NCI-H1930 (cell line): Measurements from ENCODE around the gene MTCH1.

Experiments used
- DNase-seq, 2 experiments: peaks; one replicate each; lab custom pipeline; 2025; lab: John Stamatoyannopoulos, UW

MTCH1 gene

GRCh38 chr6:36926708-36927513 lies 59.1 kb downstream of the MTCH1 start:
- no peak for DNase-seq

DNA sequence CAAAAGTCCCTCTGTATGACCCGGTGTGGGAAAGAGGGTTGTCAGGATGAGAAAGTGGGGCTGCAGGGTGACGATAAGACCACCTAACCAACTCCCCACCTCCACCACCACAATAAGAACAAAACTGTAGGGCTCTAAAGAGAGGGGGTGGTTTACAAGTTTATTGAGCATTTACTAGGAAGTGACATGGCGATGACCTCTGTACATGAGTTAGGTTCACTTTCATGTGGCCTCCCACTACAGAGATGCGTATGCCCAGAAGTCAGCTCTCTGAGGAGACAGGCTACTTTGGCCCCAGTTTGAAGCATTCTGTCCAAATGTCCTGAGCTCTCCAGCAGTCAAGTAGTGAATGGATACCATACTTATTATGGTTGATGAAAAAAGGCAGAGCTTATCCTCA lies 60.2 kb downstream of the MTCH1 start:
- DNase-seq, result no peak

DNA sequence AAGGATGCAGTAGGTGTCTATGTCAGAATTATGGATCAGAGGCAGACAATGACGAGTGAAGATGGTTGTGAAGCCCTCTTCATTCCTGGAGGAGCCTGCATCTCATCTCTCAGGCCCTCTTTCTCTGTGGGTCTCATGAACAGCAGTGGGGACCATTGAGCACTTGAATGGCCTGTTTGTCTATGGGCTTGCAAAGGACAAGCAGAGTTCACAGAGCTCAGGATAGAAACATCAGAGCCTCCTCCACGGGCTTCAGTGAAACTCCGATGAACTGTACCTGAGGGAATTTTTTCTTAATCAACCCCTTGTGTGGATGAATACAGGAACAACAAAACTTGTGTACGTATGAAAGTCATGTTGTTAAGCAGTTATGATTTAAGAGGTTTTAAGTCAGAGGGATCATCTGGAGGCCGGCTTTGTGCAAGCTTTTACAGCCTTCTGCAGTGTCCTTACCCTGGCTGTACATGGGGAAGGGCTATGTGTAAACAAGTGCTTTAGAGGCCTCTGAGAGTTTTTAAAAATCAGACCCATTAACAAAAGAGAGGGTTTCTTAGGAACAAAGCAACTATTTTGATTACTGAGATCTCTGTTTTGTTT lies 61.1 kb downstream of the MTCH1 start:
- DNase-seq, result no peak

- DNase-seq, result no peak
Observed at GRCh38 chr6:36924131-36924530, 61.9 kb downstream of the MTCH1 start.

DNA sequence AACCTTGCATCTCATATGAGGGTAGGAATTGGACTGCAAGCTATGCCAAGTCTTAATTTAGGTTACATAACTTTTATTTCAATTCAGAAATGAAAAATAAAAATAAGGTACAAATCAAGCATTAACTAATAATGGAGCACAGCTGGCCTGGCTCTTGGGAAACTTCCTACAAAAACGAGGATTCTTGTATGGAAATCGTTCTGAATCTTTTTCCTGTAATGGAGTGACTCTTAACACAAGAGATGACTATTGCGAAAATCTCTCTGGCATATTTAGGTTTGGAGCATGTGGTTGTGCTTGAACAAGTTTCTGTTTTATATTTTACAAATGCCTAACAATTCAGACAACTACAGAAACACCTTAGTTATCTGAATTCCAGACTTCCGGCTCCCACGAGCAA lies 65.5 kb downstream of the MTCH1 start:
- DNase-seq, result no peak

GRCh38 chr6:36920049-36920448 lies 65.9 kb downstream of the MTCH1 start:
- no peak for DNase-seq
